HepG2 (cell line): ENCODE measurements around the gene SPRY1. TPM values are rescaled to one million over a fixed set of nuclear protein-coding genes. Genes with fewer than 3 reads are reported as not detected.

Experiments
- ATAC-seq: fragments of 200-7000 bp; cut with Tn5 transposase; 3 replicates; pipeline ENCODE4 v1.9.1; 2020; ENCODE audit warnings: mild to moderate bottlenecking, moderate library complexity
- BruUV-seq: library from RNA; stranded (reverse); fragments of 400-500 nt; replicated peaks from 2 replicates; lab custom pipeline; 2021; lab: Mats Ljungman, UMichigan
- CTCF ChIA-PET: fragments of 300-600 bp; formaldehyde crosslinking; extraction: SDS; loops from one replicate; lab custom pipeline; 2021; ENCODE audit warnings: low total read pairs, inconsistent platforms, low intra/inter-chr PET ratio; lab: Yijun Ruan, JAX
- POLR2A ChIA-PET: fragments of 350-600 bp; sonication (Branson Sonifier 250); formaldehyde crosslinking; loops from one replicate; lab custom pipeline; 2020; ENCODE audit warnings: antibody characterized with exemption, inconsistent platforms; lab: Yijun Ruan, JAX
- DNase-seq: peaks from one replicate; pipeline ENCODE4 v3.0.0-alpha.2; 2015; ENCODE audit warnings: low spot score
- FAIRE-seq: peaks from 3 replicates; lab custom pipeline; 2011; peaks lifted over from hg19 to GRCh38; lab: Jason Lieb, UNC
- H2AFZ ChIP-seq: one replicate; pipeline ENCODE4 v1.6.1; 2011; ENCODE audit warnings: low read length, inconsistent platforms
- H3K27ac ChIP-seq: fragments of 300-600 bp; 3 replicates; pipeline ENCODE4 v1.8.0; 2011; ENCODE audit warnings: mixed run types, mild to moderate bottlenecking, mixed read lengths, low read length, inconsistent platforms; ENCODE audit not compliant: insufficient read depth; ENCODE audit errors: extremely low read length
- H3K27me3 ChIP-seq, 2 experiments: fragments of 200-600 bp in 1 of 2; 2 replicates in 1 of 2; 3 replicates in 1 of 2; pipeline versions ENCODE4 v1.6.0 to v1.8.0; 2011; ENCODE audit warnings: low read length in 2 of 2, mild to moderate bottlenecking in 2 of 2, moderate library complexity in 2 of 2, inconsistent platforms in 1 of 2; ENCODE audit not compliant: insufficient read depth in 2 of 2, control insufficient read depth in 1 of 2
- H3K36me3 ChIP-seq, 2 experiments: fragments of 200-600 bp in 1 of 2; replicated peaks in 1 of 2; 2 replicates in 1 of 2; 3 replicates in 1 of 2; pipeline versions ENCODE4 v1.5.1 to v1.8.0; 2011; ENCODE audit warnings: low read length in 2 of 2, inconsistent platforms in 1 of 2; ENCODE audit not compliant: insufficient read depth in 2 of 2, control insufficient read depth in 1 of 2
- H3K4me1 ChIP-seq: 2 replicates; pipeline ENCODE4 v1.5.1; 2012; ENCODE audit warnings: low read length, inconsistent platforms; ENCODE audit not compliant: insufficient read depth
- H3K4me2 ChIP-seq: 2 replicates; pipeline ENCODE4 v1.6.0; 2011; ENCODE audit warnings: low read depth, low read length, inconsistent platforms
- H3K4me3 ChIP-seq, 3 experiments: fragments of 200-600 bp in 1 of 3; sonication (generic), shearing (Covaris generic) in 1 of 3; replicated peaks in 1 of 3; 2 replicates each; pipeline ENCODE4 v1.5.1; 2011 to 2016; ENCODE audit warnings: low read length in 3 of 3, inconsistent platforms in 2 of 3, low read depth in 2 of 3, mild to moderate bottlenecking in 2 of 3, control low read depth in 1 of 3, mixed read lengths in 1 of 3; ENCODE audit not compliant: insufficient read depth in 1 of 3
- H3K79me2 ChIP-seq: one replicate; pipeline ENCODE4 v1.6.1; 2011; ENCODE audit warnings: low read length, inconsistent platforms; ENCODE audit not compliant: insufficient read depth
- H3K9ac ChIP-seq: 2 replicates; pipeline ENCODE4 v1.6.0; 2011; ENCODE audit warnings: mild to moderate bottlenecking, low read depth, low read length, inconsistent platforms; ENCODE audit not compliant: insufficient read depth
- H3K9me3 ChIP-seq: 2 replicates; pipeline ENCODE4 v1.5.1; 2012; ENCODE audit warnings: mild to moderate bottlenecking, low read length
- H4K20me1 ChIP-seq: 2 replicates; pipeline ENCODE4 v1.6.0; 2011; ENCODE audit warnings: inconsistent platforms, mild to moderate bottlenecking, low read length, moderate library complexity; ENCODE audit not compliant: insufficient read depth
- KAT8 ChIP-seq: IDR thresholded peaks from 2 replicates; pipeline ENCODE4 v1.6.1; 2016; ENCODE audit warnings: missing genetic modification reagents, missing compliant biosample characterization
- NFE2 ChIP-seq: sonication (generic); formaldehyde crosslinking; IDR thresholded peaks from 2 replicates; pipeline ENCODE4 v1.4.0; 2020; ENCODE audit warnings: missing genetic modification reagents
- NFRKB ChIP-seq: fragments of 450-650 bp; IDR thresholded peaks from 2 replicates; pipeline ENCODE4 v1.6.1; 2017
- NR2C2 ChIP-seq: sonication (generic); formaldehyde crosslinking; IDR thresholded peaks from 2 replicates; pipeline ENCODE4 v1.4.0; 2020; ENCODE audit warnings: missing genetic modification reagents, mild to moderate bottlenecking, moderate library complexity, borderline replicate concordance
- SMAD9 ChIP-seq: sonication (generic); formaldehyde crosslinking; IDR thresholded peaks from 2 replicates; pipeline ENCODE4 v1.5.1; 2020; ENCODE audit warnings: mild to moderate bottlenecking, missing genetic modification reagents
- TCF7 ChIP-seq: sonication (generic); IDR thresholded peaks from 2 replicates; pipeline ENCODE4 v1.6.1; 2016; ENCODE audit warnings: antibody characterized with exemption, low read depth
- THAP11 ChIP-seq: IDR thresholded peaks from 2 replicates; pipeline ENCODE4 v1.6.1; 2016; ENCODE audit warnings: missing biosample characterization, missing genetic modification reagents
- ZBTB38 ChIP-seq: sonication (generic); formaldehyde crosslinking; IDR thresholded peaks from 2 replicates; pipeline ENCODE4 v1.5.1; 2020; ENCODE audit warnings: mild to moderate bottlenecking, missing genetic modification reagents
- ZFP90 ChIP-seq: sonication (generic); formaldehyde crosslinking; IDR thresholded peaks from 2 replicates; pipeline ENCODE4 v1.8.0; 2022; ENCODE audit warnings: missing genetic modification reagents, mild to moderate bottlenecking, inconsistent platforms, borderline replicate concordance
- ZMYM2 ChIP-seq: sonication (generic); formaldehyde crosslinking; IDR thresholded peaks from 2 replicates; pipeline ENCODE4 v1.8.0; 2022; ENCODE audit warnings: mild to moderate bottlenecking, missing genetic modification reagents
- ZNF180 ChIP-seq: sonication (generic); formaldehyde crosslinking; IDR thresholded peaks from 2 replicates; pipeline ENCODE4 v1.4.0; 2020; ENCODE audit warnings: low read depth, missing genetic modification reagents, borderline replicate concordance
- ZNF260 ChIP-seq: sonication (generic); formaldehyde crosslinking; IDR thresholded peaks from 2 replicates; pipeline ENCODE4 v1.4.0; 2020; ENCODE audit warnings: missing genetic modification reagents, low read depth, mild to moderate bottlenecking, borderline replicate concordance
- ZNF350 ChIP-seq: sonication (generic); formaldehyde crosslinking; IDR thresholded peaks from 2 replicates; pipeline ENCODE4 v1.4.0; 2020; ENCODE audit warnings: mild to moderate bottlenecking, low read depth, missing genetic modification reagents, borderline replicate concordance
- ZNF460 ChIP-seq: sonication (generic); formaldehyde crosslinking; IDR thresholded peaks from 2 replicates; pipeline ENCODE4 v1.5.1; 2020; ENCODE audit warnings: missing genetic modification reagents, mild to moderate bottlenecking, borderline replicate concordance
- ZNF547 ChIP-seq: sonication (generic); formaldehyde crosslinking; IDR thresholded peaks from 2 replicates; pipeline ENCODE4 v1.5.1; 2020; ENCODE audit warnings: mild to moderate bottlenecking, missing genetic modification reagents
- ZSCAN12 ChIP-seq: sonication (generic); formaldehyde crosslinking; IDR thresholded peaks from 2 replicates; pipeline ENCODE4 v1.9.0; 2021; ENCODE audit warnings: mild to moderate bottlenecking, missing genetic modification reagents
- WGBS: methylation state at CpG from one replicate; pipeline ENCODE4 v1.1.6; 2017; ENCODE audit warnings: low lambda C conversion rate; 5-methylcytosine and 5-hydroxymethylcytosine counted together
- in situ Hi-C: cut with HindIII; loops from 2 replicates; pipeline ENCODE4 v1.10.0; 2017; ENCODE audit warnings: low pct_unique_long_range_greater_than_20kb; ENCODE audit not compliant: extremely low pct_ligation_motif_present
- intact Hi-C: fragments of 100-400 bp; cut with micrococcal nuclease; formaldehyde crosslinking; loops from one replicate; pipeline ENCODE4 v1.10.0; 2022; ENCODE audit not compliant: unreplicated experiment
- polyA plus RNA-seq, 8 experiments: library from polyadenylated mRNA; depleted of rRNA in 3 of 8; stranded (reverse) in 7 of 8; unstranded in 1 of 8; fragments of >200 nt; fragmentation: Illumina TruSeq in 4 of 8; extraction: Trizol in 4 of 8; gene quantifications; 2 replicates each; pipeline versions ENCODE4 v1.2.1 to v1.2.3, GENCODE V29; 2011 to 2016; ENCODE audit warnings: low read depth in 4 of 8, missing spikeins in 1 of 8, mixed read lengths in 1 of 8; ENCODE audit not compliant: insufficient read depth in 1 of 8
- total RNA-seq, 5 experiments: library from RNA; depleted of rRNA; stranded (reverse); fragments of >200 nt; fragmentation: Illumina TruSeq; extraction: Trizol; gene quantifications; 2 replicates each; pipeline ENCODE4 v1.2.3, GENCODE V29; 2016; ENCODE audit warnings: low read depth in 1 of 5
- TF ChIP-seq, protein P1 (sequence below): sonication (generic); formaldehyde crosslinking; IDR thresholded peaks from 2 replicates; pipeline ENCODE4 v1.4.0; 2020; ENCODE audit warnings: missing genetic modification reagents
- TF ChIP-seq, protein P2 (sequence below): sonication (generic); formaldehyde crosslinking; IDR thresholded peaks from 2 replicates; pipeline ENCODE4 v1.4.0; 2020; ENCODE audit warnings: missing genetic modification reagents

The SPRY1 gene
- total and polyA plus RNA-seq, 2 of the 13 experiments (the other 11 are each of a cell fraction or from before 2014, with no cell fraction given), result 24.7 to 33.4 TPM

DNA sequence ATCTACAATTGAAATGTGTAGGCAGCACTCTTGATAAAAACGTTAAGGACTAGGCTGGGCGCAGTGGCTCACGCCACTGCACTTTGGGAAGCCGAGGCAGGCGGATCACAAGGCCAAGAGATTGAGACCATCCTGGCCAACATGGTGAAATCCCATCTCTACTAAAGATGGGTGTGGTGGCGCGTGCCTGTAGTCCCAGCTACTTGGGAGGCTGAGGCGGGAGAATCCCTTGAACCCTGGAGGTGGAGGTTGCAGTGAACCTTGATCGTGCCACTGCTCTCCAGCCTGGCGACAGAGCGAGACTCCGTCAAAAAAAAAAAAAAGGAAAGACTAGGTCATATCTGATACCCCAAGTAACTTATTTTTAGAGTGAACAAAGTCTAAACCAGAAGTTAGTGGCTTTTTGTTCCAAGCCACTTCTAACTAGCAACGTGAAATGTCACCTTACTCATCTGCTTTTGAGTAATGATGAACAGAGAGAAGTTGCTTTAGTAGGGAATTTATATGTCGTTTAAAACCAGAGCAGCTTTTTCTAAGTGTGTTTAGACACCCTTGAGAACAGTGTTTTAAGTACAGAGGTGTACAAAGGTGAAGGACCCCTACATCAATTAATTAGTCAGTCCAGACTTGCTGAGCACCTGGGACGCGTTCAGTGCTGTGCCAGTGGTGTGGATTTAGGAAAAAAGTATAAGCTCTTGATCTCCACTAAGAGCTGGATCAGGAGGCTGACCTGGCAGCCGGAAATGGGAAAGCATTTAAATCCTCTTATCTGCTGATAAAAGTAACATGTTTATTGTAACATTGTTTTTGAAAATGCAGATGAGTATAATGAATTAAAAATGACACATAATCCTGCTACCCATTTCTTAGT lies 23.5 kb downstream of the SPRY1 start:
- DNase-seq, result no peak
- H3K4me3 ChIP-seq, result no peak overlapping the region
- no peak for TF ChIP-seq SMAD9
- TF ChIP-seq KAT8 (CRISPR knock-in tag), result no peak
- TF ChIP-seq ZNF350 (CRISPR knock-in tag), result no peak
- TF ChIP-seq ZSCAN12 (CRISPR knock-in tag), result no peak
- TF ChIP-seq TCF7, result no peak
- TF ChIP-seq NR2C2 (CRISPR knock-in tag), result no peak
- TF ChIP-seq NFRKB, result no peak
- 0 out of 2 replicates have a peak, but pooled peaks have one; percentile 40 for TF ChIP-seq ZBTB38 (CRISPR knock-in tag)
- TF ChIP-seq, protein P1, sequence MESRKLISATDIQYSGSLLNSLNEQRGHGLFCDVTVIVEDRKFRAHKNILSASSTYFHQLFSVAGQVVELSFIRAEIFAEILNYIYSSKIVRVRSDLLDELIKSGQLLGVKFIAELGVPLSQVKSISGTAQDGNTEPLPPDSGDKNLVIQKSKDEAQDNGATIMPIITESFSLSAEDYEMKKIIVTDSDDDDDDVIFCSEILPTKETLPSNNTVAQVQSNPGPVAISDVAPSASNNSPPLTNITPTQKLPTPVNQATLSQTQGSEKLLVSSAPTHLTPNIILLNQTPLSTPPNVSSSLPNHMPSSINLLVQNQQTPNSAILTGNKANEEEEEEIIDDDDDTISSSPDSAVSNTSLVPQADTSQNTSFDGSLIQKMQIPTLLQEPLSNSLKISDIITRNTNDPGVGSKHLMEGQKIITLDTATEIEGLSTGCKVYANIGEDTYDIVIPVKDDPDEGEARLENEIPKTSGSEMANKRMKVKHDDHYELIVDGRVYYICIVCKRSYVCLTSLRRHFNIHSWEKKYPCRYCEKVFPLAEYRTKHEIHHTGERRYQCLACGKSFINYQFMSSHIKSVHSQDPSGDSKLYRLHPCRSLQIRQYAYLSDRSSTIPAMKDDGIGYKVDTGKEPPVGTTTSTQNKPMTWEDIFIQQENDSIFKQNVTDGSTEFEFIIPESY, result peak; percentile 53; the same call in 1 of the 2 replicates
- no peak for TF ChIP-seq ZFP90 (CRISPR knock-in tag)
- no peak for TF ChIP-seq ZNF260
- no peak for TF ChIP-seq ZNF180
- no peak for TF ChIP-seq THAP11 (CRISPR knock-in tag)
- TF ChIP-seq NFE2 (CRISPR knock-in tag), result no peak
- TF ChIP-seq ZNF460 (CRISPR knock-in tag), result peak; percentile 62; the same call in 1 of the 2 replicates
- TF ChIP-seq ZNF547 (CRISPR knock-in tag), result no peak
- TF ChIP-seq, protein P2, sequence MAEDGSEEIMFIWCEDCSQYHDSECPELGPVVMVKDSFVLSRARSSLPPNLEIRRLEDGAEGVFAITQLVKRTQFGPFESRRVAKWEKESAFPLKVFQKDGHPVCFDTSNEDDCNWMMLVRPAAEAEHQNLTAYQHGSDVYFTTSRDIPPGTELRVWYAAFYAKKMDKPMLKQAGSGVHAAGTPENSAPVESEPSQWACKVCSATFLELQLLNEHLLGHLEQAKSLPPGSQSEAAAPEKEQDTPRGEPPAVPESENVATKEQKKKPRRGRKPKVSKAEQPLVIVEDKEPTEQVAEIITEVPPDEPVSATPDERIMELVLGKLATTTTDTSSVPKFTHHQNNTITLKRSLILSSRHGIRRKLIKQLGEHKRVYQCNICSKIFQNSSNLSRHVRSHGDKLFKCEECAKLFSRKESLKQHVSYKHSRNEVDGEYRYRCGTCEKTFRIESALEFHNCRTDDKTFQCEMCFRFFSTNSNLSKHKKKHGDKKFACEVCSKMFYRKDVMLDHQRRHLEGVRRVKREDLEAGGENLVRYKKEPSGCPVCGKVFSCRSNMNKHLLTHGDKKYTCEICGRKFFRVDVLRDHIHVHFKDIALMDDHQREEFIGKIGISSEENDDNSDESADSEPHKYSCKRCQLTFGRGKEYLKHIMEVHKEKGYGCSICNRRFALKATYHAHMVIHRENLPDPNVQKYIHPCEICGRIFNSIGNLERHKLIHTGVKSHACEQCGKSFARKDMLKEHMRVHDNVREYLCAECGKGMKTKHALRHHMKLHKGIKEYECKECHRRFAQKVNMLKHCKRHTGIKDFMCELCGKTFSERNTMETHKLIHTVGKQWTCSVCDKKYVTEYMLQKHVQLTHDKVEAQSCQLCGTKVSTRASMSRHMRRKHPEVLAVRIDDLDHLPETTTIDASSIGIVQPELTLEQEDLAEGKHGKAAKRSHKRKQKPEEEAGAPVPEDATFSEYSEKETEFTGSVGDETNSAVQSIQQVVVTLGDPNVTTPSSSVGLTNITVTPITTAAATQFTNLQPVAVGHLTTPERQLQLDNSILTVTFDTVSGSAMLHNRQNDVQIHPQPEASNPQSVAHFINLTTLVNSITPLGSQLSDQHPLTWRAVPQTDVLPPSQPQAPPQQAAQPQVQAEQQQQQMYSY, result no peak
- no peak for TF ChIP-seq ZMYM2 (CRISPR knock-in tag)

More for the DNA sequence above, 23.5 kb downstream of the SPRY1 start:
- ATAC-seq (no peak), FAIRE-seq (no peak)
- POLR2A ChIA-PET, result no interaction called here
- Histone ChIP-seq H3K9ac (no peak overlapping the region), H3K4me1 (peaks cover 56% of the 10 kb centered on the region), H4K20me1 (no peaks in the 10 kb centered on the region), H2AFZ (no peak overlapping the region), H3K9me3 (no peaks in the 10 kb centered on the region), H3K79me2 (no peaks in the 10 kb centered on the region), H3K27ac (no peak overlapping the region), H3K27me3 (no peaks in the 10 kb centered on the region), H3K4me2 (no peak overlapping the region), H3K36me3 (no peaks in the 10 kb centered on the region)
- BruUV-seq, result no TSS peak
- intact Hi-C loops, result loop anchor here (2.0 to 5.0 kb wide), 2 partner anchors 23 to 137 kb away; no protein-coding TSS in a partner anchor
- in situ Hi-C loops, result no loop called here
- CTCF ChIA-PET, result no interaction called here
- WGBS, result 93% methylated on average over 17 of the region's 17 CpGs
